NAMALWA (cell line): ENCODE data around the gene PPP1R17.

Experiments used
- DNase-seq: peaks from one replicate; pipeline ENCODE4 v3.0.0-alpha.2; 2015; ENCODE audit warnings: low spot score

PPP1R17 gene

GRCh38 chr7:31687024-31687748 lies at the start of gene PPP1R17:
TSS of gene PPP1R17 (plus strand) at chr7:31687215. CDS start at chr7:31692442, 5,227 bp downstream.
- no peak for DNase-seq

GRCh38 chr7:31640381-31640780 lies 46.6 kb upstream of the PPP1R17 start:
- no peak for DNase-seq

- DNase-seq = no peak
Measured at GRCh38 chr7:31642681-31643115, 44.3 kb upstream of the PPP1R17 start.

- DNase-seq = no peak
Measured at GRCh38 chr7:31646942-31647341, 40.1 kb upstream of the PPP1R17 start.

GRCh38 chr7:31647511-31647910 lies 39.5 kb upstream of the PPP1R17 start:
- no peak for DNase-seq

- DNase-seq = no peak
Measured at GRCh38 chr7:31648288-31648687, 38.7 kb upstream of the PPP1R17 start.

- DNase-seq = no peak
Measured at GRCh38 chr7:31648880-31649279, 38.1 kb upstream of the PPP1R17 start.

GRCh38 chr7:31651234-31652062 lies 35.6 kb upstream of the PPP1R17 start:
- no peak for DNase-seq

GRCh38 chr7:31652063-31652326 lies 35.0 kb upstream of the PPP1R17 start:
- DNase-seq = no peak

GRCh38 chr7:31663072-31663471 lies 23.9 kb upstream of the PPP1R17 start:
- DNase-seq = peak; percentile 13

GRCh38 chr7:31664890-31665289 lies 22.1 kb upstream of the PPP1R17 start:
- DNase-seq = no peak

- DNase-seq = no peak
Measured at GRCh38 chr7:31665546-31665945, 21.5 kb upstream of the PPP1R17 start.

- DNase-seq = no peak
Measured at GRCh38 chr7:31669461-31669860, 17.6 kb upstream of the PPP1R17 start.

- DNase-seq = no peak
Measured at GRCh38 chr7:31679574-31680305, 7.3 kb upstream of the PPP1R17 start.

- no peak for DNase-seq
Measured at GRCh38 chr7:31683445-31684225, 3.4 kb upstream of the PPP1R17 start.

- DNase-seq = no peak
Measured at GRCh38 chr7:31688372-31688771, 1.4 kb downstream of the PPP1R17 start.

- DNase-seq = no peak
Measured at GRCh38 chr7:31688996-31689395, 2.0 kb downstream of the PPP1R17 start.

- no peak for DNase-seq
Measured at GRCh38 chr7:31690935-31691334, 3.9 kb downstream of the PPP1R17 start.

- no peak for DNase-seq
Measured at GRCh38 chr7:31692451-31692850, 5.4 kb downstream of the PPP1R17 start.

GRCh38 chr7:31692871-31693270 lies 5.9 kb downstream of the PPP1R17 start:
- no peak for DNase-seq

GRCh38 chr7:31695859-31696614 lies 9.0 kb downstream of the PPP1R17 start:
- DNase-seq = no peak
